Measurements from ENCODE around the gene EPHA1. TPM values are rescaled to one million over a fixed set of nuclear protein-coding genes. Genes with fewer than 3 reads are reported as not detected.
"Not testable (repeated sequence)": the region's sequence is repeated elsewhere in the genome, so short reads cannot be mapped to it uniquely, and the experiment has no call there.

EPHA1 gene
- total RNA-seq, 1 experiment from 2014 or later: not detected

- DNase-seq (ENCODE audit: low read depth, low spot score): no peak
- in situ Hi-C loops (cut with HindIII; ENCODE audit: low pct_unique_long_range_greater_than_20kb, low sequenced_read_pairs): no loop called here
These were observed 3.5 kb upstream of the EPHA1 start for GRCh38 chr7:143411976-143412708.

DNA sequence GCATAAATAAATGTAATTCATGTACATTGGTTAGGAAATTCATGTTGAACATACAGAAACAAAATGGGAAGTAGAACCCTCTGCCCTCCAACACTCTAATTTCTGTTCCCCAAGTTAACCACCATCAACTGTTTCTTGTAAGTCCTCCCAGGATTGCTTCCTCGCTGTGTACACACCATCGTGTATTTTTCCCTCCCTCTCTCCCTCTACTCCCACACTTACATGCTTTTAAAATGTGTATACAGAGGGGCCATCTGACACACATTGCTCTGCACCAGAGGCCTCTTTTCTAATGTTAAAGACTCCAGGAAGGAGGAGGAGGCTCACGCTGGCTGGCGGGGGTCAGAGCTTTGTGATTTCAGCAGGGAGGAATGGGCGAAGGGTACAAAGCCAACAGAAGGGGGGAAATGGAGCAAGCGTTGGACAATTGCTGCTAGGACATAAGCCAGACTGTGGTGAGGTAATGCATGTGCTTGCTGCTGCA is 1.9 kb upstream of the EPHA1 start:
- DNase-seq (ENCODE audit: low read depth, low spot score): no peak
- in situ Hi-C loops (cut with HindIII; ENCODE audit: low pct_unique_long_range_greater_than_20kb, low sequenced_read_pairs): no loop called here

GRCh38 chr7:143408252-143408685 is 387 bp downstream of the EPHA1 start:
- DNase-seq (ENCODE audit: low read depth, low spot score): no peak
- in situ Hi-C loops (cut with HindIII; ENCODE audit: low pct_unique_long_range_greater_than_20kb, low sequenced_read_pairs): no loop called here

- in situ Hi-C loops (cut with HindIII; ENCODE audit: low pct_unique_long_range_greater_than_20kb, low sequenced_read_pairs): no loop called here
- no peak for DNase-seq (ENCODE audit: low read depth, low spot score)
These were observed 1.1 kb downstream of the EPHA1 start for GRCh38 chr7:143407287-143408251.

GRCh38 chr7:143406002-143406357 is 2.7 kb downstream of the EPHA1 start:
- in situ Hi-C loops (cut with HindIII; ENCODE audit: low pct_unique_long_range_greater_than_20kb, low sequenced_read_pairs): no loop called here
- DNase-seq (ENCODE audit: low read depth, low spot score): no peak

- DNase-seq (ENCODE audit: low read depth, low spot score): no peak
- in situ Hi-C loops (cut with HindIII; ENCODE audit: low pct_unique_long_range_greater_than_20kb, low sequenced_read_pairs): no loop called here
These were observed 3.3 kb downstream of the EPHA1 start for GRCh38 chr7:143405173-143406001.

DNA sequence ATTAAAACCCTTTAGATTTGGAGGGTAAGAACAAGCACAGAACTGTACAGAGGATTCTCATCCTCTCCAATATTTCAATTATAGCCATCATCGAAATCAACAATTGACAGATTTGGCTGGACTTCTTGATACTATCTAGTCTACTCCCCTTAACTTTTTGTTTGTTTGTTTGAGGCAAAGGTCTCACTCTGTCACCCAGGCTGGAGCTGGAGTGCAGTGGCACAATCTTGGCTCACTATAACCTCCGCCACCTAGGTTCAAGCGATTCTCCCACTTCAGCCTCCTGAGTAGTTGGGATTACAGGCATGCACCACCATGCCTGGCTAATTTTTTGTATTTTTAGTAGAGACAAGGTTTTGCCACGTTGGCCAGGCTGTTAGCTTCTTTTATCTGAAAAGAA is 6.4 kb downstream of the EPHA1 start:
- in situ Hi-C loops (cut with HindIII; ENCODE audit: low pct_unique_long_range_greater_than_20kb, low sequenced_read_pairs); DNase-seq (ENCODE audit: low read depth, low spot score): not testable (repeated sequence)

DNA sequence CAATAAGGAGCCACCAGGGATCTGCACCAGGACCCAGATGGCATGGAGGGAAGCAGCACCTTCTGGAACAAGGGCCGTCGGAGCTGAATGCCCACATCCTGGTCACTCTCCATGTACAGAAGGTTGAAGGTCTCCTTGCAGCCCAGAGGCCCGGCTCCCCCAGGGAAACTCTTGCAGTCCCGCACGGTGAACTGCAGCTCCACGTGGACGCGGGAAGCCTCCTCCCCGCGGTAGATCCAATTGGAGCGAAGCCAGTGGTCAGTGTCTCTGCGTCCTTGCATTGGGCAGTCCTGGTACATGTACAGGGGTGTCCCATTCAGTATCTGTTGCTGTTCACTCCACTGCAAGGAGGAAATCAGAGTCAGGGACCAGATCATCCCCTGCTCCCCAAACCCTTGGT is 7.4 kb downstream of the EPHA1 start:
- in situ Hi-C loops (cut with HindIII; ENCODE audit: low pct_unique_long_range_greater_than_20kb, low sequenced_read_pairs): no loop called here

GRCh38 chr7:143399642-143400041 is 9.0 kb downstream of the EPHA1 start:
- no peak for DNase-seq (ENCODE audit: low read depth, low spot score)
- in situ Hi-C loops (cut with HindIII; ENCODE audit: low pct_unique_long_range_greater_than_20kb, low sequenced_read_pairs): loop anchor here (25.0 kb wide), 1 partner anchor 162 kb away; no protein-coding TSS in a partner anchor

More for the DNA sequence above, 7.4 kb downstream of the EPHA1 start:
- no peak for DNase-seq (ENCODE audit: low read depth, low spot score)

- DNase-seq (ENCODE audit: low read depth, low spot score): no peak
- in situ Hi-C loops (cut with HindIII; ENCODE audit: low pct_unique_long_range_greater_than_20kb, low sequenced_read_pairs): loop anchor here (25.0 kb wide), 1 partner anchor 162 kb away; no protein-coding TSS in a partner anchor
These were observed 9.5 kb downstream of the EPHA1 start for GRCh38 chr7:143399151-143399550.

DNA sequence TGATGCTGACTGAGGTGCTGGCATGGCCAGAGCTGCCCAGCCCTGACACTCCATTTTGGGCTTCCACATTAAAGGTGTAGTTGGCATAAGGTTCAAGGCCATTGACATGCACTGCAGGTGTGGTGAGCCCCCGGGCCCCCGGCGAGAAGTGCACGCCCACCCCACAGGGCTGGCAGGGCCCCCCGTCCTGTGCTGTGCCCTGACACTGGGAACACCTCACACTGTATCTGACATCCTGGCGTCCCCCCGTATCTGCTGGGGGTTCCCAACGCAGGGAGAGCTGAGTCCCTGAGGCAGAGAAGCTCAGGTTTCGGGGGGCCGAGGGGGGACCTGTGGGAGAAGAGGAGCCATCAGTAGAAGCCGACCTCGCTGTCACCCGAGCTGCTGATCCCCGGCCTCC is 10.0 kb downstream of the EPHA1 start:
- DNase-seq (ENCODE audit: low read depth, low spot score): no peak
- in situ Hi-C loops (cut with HindIII; ENCODE audit: low pct_unique_long_range_greater_than_20kb, low sequenced_read_pairs): loop anchor here (25.0 kb wide), 1 partner anchor 161 kb away; no protein-coding TSS in a partner anchor

DNA sequence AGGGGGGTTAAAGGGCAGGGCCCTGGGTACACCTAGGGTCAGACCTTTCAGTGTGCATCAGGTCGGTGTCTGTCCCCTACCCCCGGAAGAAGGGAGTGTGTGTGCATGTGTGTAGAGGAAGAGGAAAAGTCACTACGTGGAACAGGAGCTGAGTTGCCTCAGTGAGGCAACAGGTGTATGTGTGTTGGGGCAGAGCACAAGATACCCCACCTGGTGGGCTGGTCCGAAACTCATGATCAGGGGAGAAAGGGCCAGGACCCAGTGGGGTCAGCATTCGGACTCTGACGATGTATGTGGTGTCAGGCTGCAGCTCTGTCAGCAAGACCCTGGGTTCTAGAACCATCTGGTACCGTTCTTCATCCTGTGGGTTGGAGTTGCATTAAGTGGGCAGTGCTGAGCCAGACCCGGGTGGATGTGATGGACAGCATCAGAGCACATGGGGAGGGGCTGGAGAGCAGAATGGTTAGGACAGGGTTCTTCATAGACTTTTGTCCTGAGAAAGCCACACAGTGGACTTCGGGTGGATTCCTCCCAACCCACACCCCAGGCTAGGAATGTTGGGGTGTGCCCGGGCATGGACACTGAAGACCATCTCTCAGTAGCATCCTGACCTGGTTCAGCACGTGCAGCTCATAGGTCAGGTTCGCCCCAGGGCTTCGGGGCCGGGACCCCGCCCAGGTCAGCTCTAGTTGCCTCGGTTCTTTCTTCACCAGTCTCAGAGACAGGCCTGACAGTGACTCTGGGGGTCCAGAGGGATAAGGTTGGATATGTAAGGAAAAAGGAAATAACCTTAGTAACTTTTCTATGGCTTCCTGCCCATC is 10.7 kb downstream of the EPHA1 start:
- in situ Hi-C loops (cut with HindIII; ENCODE audit: low pct_unique_long_range_greater_than_20kb, low sequenced_read_pairs): loop anchor here (25.0 kb wide), 1 partner anchor 161 kb away; no protein-coding TSS in a partner anchor
- DNase-seq (ENCODE audit: low read depth, low spot score): no peak

- DNase-seq (ENCODE audit: low read depth, low spot score): no peak
- in situ Hi-C loops (cut with HindIII; ENCODE audit: low pct_unique_long_range_greater_than_20kb, low sequenced_read_pairs): loop anchor here (25.0 kb wide), 1 partner anchor 160 kb away; no protein-coding TSS in a partner anchor
These were observed 11.8 kb downstream of the EPHA1 start for GRCh38 chr7:143396625-143397556.

DNA sequence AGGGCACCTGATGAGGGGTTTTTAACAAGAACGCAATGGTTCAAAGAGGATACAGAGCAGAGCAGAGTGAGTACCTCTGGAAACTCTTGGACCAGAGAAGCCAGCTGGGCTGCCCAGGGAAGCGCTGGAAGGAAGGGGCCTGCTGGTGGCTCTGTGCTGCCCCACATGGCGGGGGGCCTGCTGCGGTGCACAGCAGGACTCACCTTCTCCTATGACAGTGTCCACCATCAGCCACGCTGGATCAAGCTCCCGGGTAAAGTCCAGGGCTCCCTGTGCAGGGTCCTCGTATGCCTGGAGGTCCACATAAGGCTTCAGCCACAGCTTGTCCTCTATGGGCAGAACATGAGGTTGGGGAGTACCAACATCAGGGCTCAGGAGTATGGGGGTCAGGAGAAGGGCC is 12.5 kb downstream of the EPHA1 start:
- DNase-seq (ENCODE audit: low read depth, low spot score): no peak
- in situ Hi-C loops (cut with HindIII; ENCODE audit: low pct_unique_long_range_greater_than_20kb, low sequenced_read_pairs): loop anchor here (25.0 kb wide), 1 partner anchor 159 kb away; no protein-coding TSS in a partner anchor
